ENCODE data around the gene ARHGEF7. TPM values are rescaled to one million over a fixed set of nuclear protein-coding genes. Genes with fewer than 3 reads are reported as not detected.

Gene ARHGEF7
- total RNA-seq, 3 donors from 2014 or later (not counting 1 experiment from before 2014, with no cell fraction given): 99.9 to 135 (median 105) TPM

GRCh38 chr13:111129465-111130115, 14.5 kb downstream of the ARHGEF7 start:
- DNase-seq: no peak
- no peaks in the 10 kb centered on the region for H3K4me1 ChIP-seq (ENCODE audit: control insufficient read depth, insufficient read depth, low read length)
- Mint-ChIP-seq H3K27ac (no peak overlapping the region), H3K4me1 (no peaks in the 10 kb centered on the region), H3K27me3 (ENCODE audit: low read depth in 2 of 2) (peaks cover 19 to 33% of the 10 kb centered on the region in 2 donors), H3K36me3 (no peaks in the 10 kb centered on the region), H3K9me3 (no peaks in the 10 kb centered on the region), H3K4me3 (no peak overlapping the region)
- H3K27ac ChIP-seq (ENCODE audit: low read length): no peak overlapping the region
- intact Hi-C loops (cut with micrococcal nuclease): no loop called here
- TF ChIP-seq CTCF (IDR thresholded peaks at IDR 0.05): no peak
- 82% methylated on average over 7 of the region's 9 CpGs for WGBS (ENCODE audit: insufficient coverage)
- no peak overlapping the region for H3K4me3 ChIP-seq (ENCODE audit: low read length)
- no peaks in the 10 kb centered on the region for H3K36me3 ChIP-seq (ENCODE audit: control insufficient read depth, insufficient read depth, low read length)
- no peak for ATAC-seq
- no peaks in the 10 kb centered on the region for H3K9me3 ChIP-seq (ENCODE audit: control insufficient read depth, insufficient read depth, low read length)
- peaks cover 2% of the 10 kb centered on the region for H3K27me3 ChIP-seq (ENCODE audit: control insufficient read depth, insufficient read depth, low read length)

- Mint-ChIP-seq H3K27me3 (ENCODE audit: low read depth in 2 of 2) (peaks cover 18 to 33% of the 10 kb centered on the region in 2 donors), H3K4me1 (no peaks in the 10 kb centered on the region), H3K9me3 (no peaks in the 10 kb centered on the region), H3K4me3 (no peak overlapping the region), H3K36me3 (no peaks in the 10 kb centered on the region), H3K27ac (no peak overlapping the region)
- 85% methylated on average over 5 of the region's 5 CpGs for WGBS (ENCODE audit: insufficient coverage)
- no peak for TF ChIP-seq CTCF (IDR thresholded peaks at IDR 0.05)
- intact Hi-C loops (cut with micrococcal nuclease): no loop called here
- H3K4me1 ChIP-seq (ENCODE audit: control insufficient read depth, insufficient read depth, low read length): no peaks in the 10 kb centered on the region
- H3K36me3 ChIP-seq (ENCODE audit: control insufficient read depth, insufficient read depth, low read length): no peaks in the 10 kb centered on the region
- no peaks in the 10 kb centered on the region for H3K9me3 ChIP-seq (ENCODE audit: control insufficient read depth, insufficient read depth, low read length)
- peaks cover 2% of the 10 kb centered on the region for H3K27me3 ChIP-seq (ENCODE audit: control insufficient read depth, insufficient read depth, low read length)
- H3K4me3 ChIP-seq (ENCODE audit: low read length): no peak overlapping the region
- H3K27ac ChIP-seq (ENCODE audit: low read length): no peak overlapping the region
- no peak for ATAC-seq
- DNase-seq: no peak
Measured at GRCh38 chr13:111130116-111130508, 15.0 kb downstream of the ARHGEF7 start.

- Histone ChIP-seq H3K27me3 (ENCODE audit: control insufficient read depth, insufficient read depth, low read length) (no peaks in the 10 kb centered on the region), H3K36me3 (ENCODE audit: control insufficient read depth, insufficient read depth, low read length) (no peaks in the 10 kb centered on the region), H3K4me1 (ENCODE audit: control insufficient read depth, insufficient read depth, low read length) (no peaks in the 10 kb centered on the region), H3K27ac (ENCODE audit: low read length) (no peak overlapping the region), H3K4me3 (ENCODE audit: low read length) (no peak overlapping the region), H3K9me3 (ENCODE audit: control insufficient read depth, insufficient read depth, low read length) (no peaks in the 10 kb centered on the region)
- Mint-ChIP-seq H3K4me3 (no peak overlapping the region), H3K27ac (no peak overlapping the region), H3K27me3 (ENCODE audit: low read depth in 2 of 2) (peaks cover 18 to 33% of the 10 kb centered on the region in 2 donors), H3K9me3 (no peaks in the 10 kb centered on the region), H3K36me3 (no peaks in the 10 kb centered on the region), H3K4me1 (no peaks in the 10 kb centered on the region)
- no peak for DNase-seq
- TF ChIP-seq CTCF (IDR thresholded peaks at IDR 0.05): no peak
- intact Hi-C loops (cut with micrococcal nuclease): no loop called here
- WGBS (ENCODE audit: insufficient coverage): 89% methylated on average over 10 of the region's 10 CpGs
- no peak for ATAC-seq
Measured at GRCh38 chr13:111131048-111131447, 15.9 kb downstream of the ARHGEF7 start.

- Mint-ChIP-seq H3K27me3 (ENCODE audit: low read depth in 2 of 2) (peaks cover 20 to 39% of the 10 kb centered on the region in 2 donors), H3K4me3 (no peak overlapping the region), H3K4me1 (no peaks in the 10 kb centered on the region), H3K27ac (no peak overlapping the region), H3K36me3 (no peaks in the 10 kb centered on the region), H3K9me3 (no peaks in the 10 kb centered on the region)
- WGBS (ENCODE audit: insufficient coverage): 83% methylated on average over 4 of the region's 4 CpGs
- no peaks in the 10 kb centered on the region for H3K4me1 ChIP-seq (ENCODE audit: control insufficient read depth, insufficient read depth, low read length)
- ATAC-seq (no peak), DNase-seq (no peak)
- no peak for TF ChIP-seq CTCF (IDR thresholded peaks at IDR 0.05)
- intact Hi-C loops (cut with micrococcal nuclease): no loop called here
- no peak overlapping the region for H3K27ac ChIP-seq (ENCODE audit: low read length)
- H3K9me3 ChIP-seq (ENCODE audit: control insufficient read depth, insufficient read depth, low read length): no peaks in the 10 kb centered on the region
- no peak overlapping the region for H3K4me3 ChIP-seq (ENCODE audit: low read length)
- H3K36me3 ChIP-seq (ENCODE audit: control insufficient read depth, insufficient read depth, low read length): no peaks in the 10 kb centered on the region
- no peaks in the 10 kb centered on the region for H3K27me3 ChIP-seq (ENCODE audit: control insufficient read depth, insufficient read depth, low read length)
Measured at GRCh38 chr13:111131611-111132010, 16.5 kb downstream of the ARHGEF7 start.

Data from natural killer cell (primary cell).